GM23338 (cell line): Measurements from ENCODE around the gene CDCA4. TPM values are rescaled to one million over a fixed set of nuclear protein-coding genes. Genes with fewer than 3 reads are reported as not detected.

ENCODE experiments used
- ATAC-seq: fragments of 200-7000 bp; cut with Tn5 transposase; 3 replicates; pipeline ENCODE4 v1.9.1; 2020
- DNase-seq: peaks from one replicate; pipeline ENCODE4 v3.0.0-alpha.2; 2015; ENCODE audit warnings: low spot score
- H2AFZ ChIP-seq: fragments of 200-600 bp; sonication (generic); 2 replicates; pipeline ENCODE4 v1.8.0; 2016; ENCODE audit warnings: antibody characterized with exemption, mild to moderate bottlenecking, moderate library complexity
- H3F3A ChIP-seq: fragments of 200-600 bp; sonication (generic); replicated peaks from 2 replicates; pipeline ENCODE4 v1.8.0; 2017; ENCODE audit warnings: antibody characterized with exemption, mixed run types, low read depth
- H3K27ac ChIP-seq: fragments of 200-600 bp; sonication (generic); 2 replicates; pipeline ENCODE4 v1.6.1; 2016; ENCODE audit warnings: low read depth
- H3K27me3 ChIP-seq: fragments of 200-600 bp; sonication (generic); 2 replicates; pipeline ENCODE4 v1.8.0; 2016; ENCODE audit warnings: mild to moderate bottlenecking, mixed run types, moderate library complexity; ENCODE audit not compliant: insufficient read depth
- H3K36me3 ChIP-seq: fragments of 200-600 bp; sonication (generic); 2 replicates; pipeline ENCODE4 v1.8.0; 2016; ENCODE audit warnings: mild to moderate bottlenecking; ENCODE audit not compliant: insufficient read depth
- H3K4me1 ChIP-seq: fragments of 200-600 bp; sonication (generic); 2 replicates; pipeline ENCODE4 v1.8.0; 2016; ENCODE audit warnings: mild to moderate bottlenecking, moderate library complexity; ENCODE audit not compliant: insufficient read depth
- H3K4me2 ChIP-seq: fragments of 200-600 bp; sonication (generic); 2 replicates; pipeline ENCODE4 v1.7.1; 2017; ENCODE audit warnings: mixed run types
- H3K4me3 ChIP-seq: fragments of 200-600 bp; sonication (generic); 2 replicates; pipeline ENCODE4 v1.6.1; 2016; ENCODE audit warnings: mixed run types
- H3K79me2 ChIP-seq: fragments of 200-600 bp; sonication (generic); replicated peaks from 2 replicates; pipeline ENCODE4 v1.8.0; 2017; ENCODE audit warnings: mild to moderate bottlenecking; ENCODE audit not compliant: insufficient read depth
- H3K9me2 ChIP-seq: fragments of 200-600 bp; sonication (generic); 2 replicates; pipeline ENCODE4 v1.8.0; 2017; ENCODE audit not compliant: insufficient read depth
- H4K20me1 ChIP-seq: fragments of 200-600 bp; sonication (generic); replicated peaks from 2 replicates; pipeline ENCODE4 v1.8.0; 2017; ENCODE audit warnings: mild to moderate bottlenecking; ENCODE audit not compliant: insufficient read depth
- H3K27ac Mint-ChIP-seq: 2 replicates; pipeline ENCODE4 v1.8.0; 2020; ENCODE audit warnings: inconsistent platforms, mild to moderate bottlenecking, moderate library complexity, mixed read lengths
- H3K27me3 Mint-ChIP-seq: 3 replicates; pipeline ENCODE4 v1.8.0; 2022; ENCODE audit warnings: low read depth, mild to moderate bottlenecking, moderate library complexity, mixed read lengths, inconsistent platforms; ENCODE audit not compliant: insufficient read depth, poor library complexity
- H3K36me3 Mint-ChIP-seq: 3 replicates; pipeline ENCODE4 v1.8.0; 2021; ENCODE audit warnings: low read depth, mild to moderate bottlenecking, inconsistent platforms, moderate library complexity, mixed read lengths
- H3K4me1 Mint-ChIP-seq: 3 replicates; pipeline ENCODE4 v1.8.0; 2020; ENCODE audit warnings: mild to moderate bottlenecking, inconsistent platforms, mixed read lengths
- H3K4me3 Mint-ChIP-seq: 3 replicates; pipeline ENCODE4 v1.8.0; 2021; ENCODE audit warnings: moderate library complexity, mild to moderate bottlenecking, inconsistent platforms, mixed read lengths
- H3K9me3 Mint-ChIP-seq: 3 replicates; pipeline ENCODE4 v1.8.0; 2020; ENCODE audit warnings: moderate library complexity, mild to moderate bottlenecking, inconsistent platforms, mixed read lengths
- CREB1 ChIP-seq: fragments of 250-450 bp; sonication (Bioruptor Pico); IDR thresholded peaks from 2 replicates; pipeline ENCODE4 v1.5.0; 2020; ENCODE audit warnings: low read depth, mild to moderate bottlenecking, moderate library complexity
- ETS1 ChIP-seq: IDR thresholded peaks from 2 replicates; pipeline ENCODE4 v1.6.1; 2016; ENCODE audit warnings: antibody characterized with exemption
- POLR2AphosphoS5 ChIP-seq: IDR thresholded peaks from 2 replicates; pipeline ENCODE4 v1.6.1; 2016; ENCODE audit warnings: antibody characterized with exemption, low read depth
- STAT1 ChIP-seq: IDR thresholded peaks from one replicate; pipeline ENCODE4 v1.6.1; 2016; ENCODE audit warnings: antibody characterized with exemption; ENCODE audit not compliant: unreplicated experiment
- ZNF114 ChIP-seq: fragments of 250-450 bp; sonication (Bioruptor Pico); IDR thresholded peaks from 2 replicates; pipeline ENCODE4 v1.5.0; 2020; ENCODE audit warnings: mild to moderate bottlenecking, moderate library complexity
- ZNF331 ChIP-seq: fragments of 250-450 bp; sonication (Bioruptor Pico); IDR thresholded peaks from 2 replicates; pipeline ENCODE4 v1.5.0; 2020; ENCODE audit warnings: low read depth, mild to moderate bottlenecking, moderate library complexity
- polyA plus RNA-seq: library from polyadenylated mRNA; unstranded; fragments of >200 nt; fragmentation: Nextera tagmentation; extraction: Ambion mirVana; gene quantifications from 2 replicates; pipeline ENCODE4 v1.2.1, GENCODE V29; 2016
- total RNA-seq: library from RNA; depleted of rRNA; stranded (reverse); fragments of >200 nt; shearing (Covaris generic); gene quantifications from 2 replicates; pipeline ENCODE4 v1.2.3, GENCODE V29; 2014
- TF ChIP-seq, protein P1 (sequence below): fragments of 250-450 bp; sonication (Bioruptor Pico); IDR thresholded peaks from 2 replicates; pipeline ENCODE4 v1.5.0; 2020; ENCODE audit warnings: mild to moderate bottlenecking, moderate library complexity
- TF ChIP-seq, protein P2 (sequence below), 2 experiments: fragments of 200-600 bp in 1 of 2; sonication (generic) in 1 of 2; conservative IDR thresholded peaks; 2 replicates each; pipeline versions ENCODE4 v1.5.1 to v1.6.1; 2016 to 2017; ENCODE audit warnings: antibody characterized with exemption in 2 of 2, low read depth in 2 of 2, mild to moderate bottlenecking in 2 of 2, moderate library complexity in 1 of 2

Gene CDCA4
- total and polyA plus RNA-seq, 2 experiments from 2014 or later = 32.6 to 70.7 TPM

GRCh38 chr14:105005329-105005928 is 15.5 kb downstream of the CDCA4 start (continued):
- TF ChIP-seq, protein P1, sequence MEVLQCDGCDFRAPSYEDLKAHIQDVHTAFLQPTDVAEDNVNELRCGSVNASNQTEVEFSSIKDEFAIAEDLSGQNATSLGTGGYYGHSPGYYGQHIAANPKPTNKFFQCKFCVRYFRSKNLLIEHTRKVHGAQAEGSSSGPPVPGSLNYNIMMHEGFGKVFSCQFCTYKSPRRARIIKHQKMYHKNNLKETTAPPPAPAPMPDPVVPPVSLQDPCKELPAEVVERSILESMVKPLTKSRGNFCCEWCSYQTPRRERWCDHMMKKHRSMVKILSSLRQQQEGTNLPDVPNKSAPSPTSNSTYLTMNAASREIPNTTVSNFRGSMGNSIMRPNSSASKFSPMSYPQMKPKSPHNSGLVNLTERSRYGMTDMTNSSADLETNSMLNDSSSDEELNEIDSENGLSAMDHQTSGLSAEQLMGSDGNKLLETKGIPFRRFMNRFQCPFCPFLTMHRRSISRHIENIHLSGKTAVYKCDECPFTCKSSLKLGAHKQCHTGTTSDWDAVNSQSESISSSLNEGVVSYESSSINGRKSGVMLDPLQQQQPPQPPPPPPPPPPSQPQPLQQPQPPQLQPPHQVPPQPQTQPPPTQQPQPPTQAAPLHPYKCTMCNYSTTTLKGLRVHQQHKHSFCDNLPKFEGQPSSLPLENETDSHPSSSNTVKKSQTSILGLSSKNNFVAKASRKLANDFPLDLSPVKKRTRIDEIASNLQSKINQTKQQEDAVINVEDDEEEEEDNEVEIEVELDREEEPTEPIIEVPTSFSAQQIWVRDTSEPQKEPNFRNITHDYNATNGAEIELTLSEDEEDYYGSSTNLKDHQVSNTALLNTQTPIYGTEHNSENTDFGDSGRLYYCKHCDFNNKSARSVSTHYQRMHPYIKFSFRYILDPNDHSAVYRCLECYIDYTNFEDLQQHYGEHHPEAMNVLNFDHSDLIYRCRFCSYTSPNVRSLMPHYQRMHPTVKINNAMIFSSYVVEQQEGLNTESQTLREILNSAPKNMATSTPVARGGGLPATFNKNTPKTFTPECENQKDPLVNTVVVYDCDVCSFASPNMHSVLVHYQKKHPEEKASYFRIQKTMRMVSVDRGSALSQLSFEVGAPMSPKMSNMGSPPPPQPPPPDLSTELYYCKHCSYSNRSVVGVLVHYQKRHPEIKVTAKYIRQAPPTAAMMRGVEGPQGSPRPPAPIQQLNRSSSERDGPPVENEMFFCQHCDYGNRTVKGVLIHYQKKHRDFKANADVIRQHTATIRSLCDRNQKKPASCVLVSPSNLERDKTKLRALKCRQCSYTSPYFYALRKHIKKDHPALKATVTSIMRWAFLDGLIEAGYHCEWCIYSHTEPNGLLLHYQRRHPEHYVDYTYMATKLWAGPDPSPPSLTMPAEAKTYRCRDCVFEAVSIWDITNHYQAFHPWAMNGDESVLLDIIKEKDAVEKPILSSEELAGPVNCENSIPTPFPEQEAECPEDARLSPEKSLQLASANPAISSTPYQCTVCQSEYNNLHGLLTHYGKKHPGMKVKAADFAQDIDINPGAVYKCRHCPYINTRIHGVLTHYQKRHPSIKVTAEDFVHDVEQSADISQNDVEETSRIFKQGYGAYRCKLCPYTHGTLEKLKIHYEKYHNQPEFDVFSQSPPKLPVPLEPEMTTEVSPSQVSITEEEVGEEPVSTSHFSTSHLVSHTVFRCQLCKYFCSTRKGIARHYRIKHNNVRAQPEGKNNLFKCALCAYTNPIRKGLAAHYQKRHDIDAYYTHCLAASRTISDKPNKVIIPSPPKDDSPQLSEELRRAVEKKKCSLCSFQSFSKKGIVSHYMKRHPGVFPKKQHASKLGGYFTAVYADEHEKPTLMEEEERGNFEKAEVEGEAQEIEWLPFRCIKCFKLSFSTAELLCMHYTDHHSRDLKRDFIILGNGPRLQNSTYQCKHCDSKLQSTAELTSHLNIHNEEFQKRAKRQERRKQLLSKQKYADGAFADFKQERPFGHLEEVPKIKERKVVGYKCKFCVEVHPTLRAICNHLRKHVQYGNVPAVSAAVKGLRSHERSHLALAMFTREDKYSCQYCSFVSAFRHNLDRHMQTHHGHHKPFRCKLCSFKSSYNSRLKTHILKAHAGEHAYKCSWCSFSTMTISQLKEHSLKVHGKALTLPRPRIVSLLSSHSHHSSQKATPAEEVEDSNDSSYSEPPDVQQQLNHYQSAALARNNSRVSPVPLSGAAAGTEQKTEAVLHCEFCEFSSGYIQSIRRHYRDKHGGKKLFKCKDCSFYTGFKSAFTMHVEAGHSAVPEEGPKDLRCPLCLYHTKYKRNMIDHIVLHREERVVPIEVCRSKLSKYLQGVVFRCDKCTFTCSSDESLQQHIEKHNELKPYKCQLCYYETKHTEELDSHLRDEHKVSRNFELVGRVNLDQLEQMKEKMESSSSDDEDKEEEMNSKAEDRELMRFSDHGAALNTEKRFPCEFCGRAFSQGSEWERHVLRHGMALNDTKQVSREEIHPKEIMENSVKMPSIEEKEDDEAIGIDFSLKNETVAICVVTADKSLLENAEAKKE (CRISPR knock-in tag) = no peak
- TF ChIP-seq ETS1 (no peak), CREB1 (CRISPR knock-in tag) (no peak), POLR2AphosphoS5 (no peak), ZNF331 (CRISPR knock-in tag) (no peak), STAT1 (no peak)

GRCh38 chr14:104999361-104999760 is 21.5 kb downstream of the CDCA4 start:
- H3K9me3 Mint-ChIP-seq = no peaks in the 10 kb centered on the region
- Histone ChIP-seq H3K4me1 (no peaks in the 10 kb centered on the region), H3K36me3 (no peaks in the 10 kb centered on the region), H2AFZ (no peak overlapping the region), H3K27ac (no peak overlapping the region), H3K4me3 (no peak overlapping the region), H3K4me2 (no peak overlapping the region), H3K9me2 (no peaks in the 10 kb centered on the region), H3K79me2 (0 out of 2 replicates have a peak, but pooled peaks cover 3% of the 10 kb centered on the region), H3K27me3 (no peaks in the 10 kb centered on the region), H3F3A (no peaks in the 10 kb centered on the region), H4K20me1 (no peaks in the 10 kb centered on the region)
- no peak for ATAC-seq
- TF ChIP-seq ZNF114 (CRISPR knock-in tag) (no peak), ZNF331 (CRISPR knock-in tag) (peak; percentile 92)
- TF ChIP-seq, protein P2, sequence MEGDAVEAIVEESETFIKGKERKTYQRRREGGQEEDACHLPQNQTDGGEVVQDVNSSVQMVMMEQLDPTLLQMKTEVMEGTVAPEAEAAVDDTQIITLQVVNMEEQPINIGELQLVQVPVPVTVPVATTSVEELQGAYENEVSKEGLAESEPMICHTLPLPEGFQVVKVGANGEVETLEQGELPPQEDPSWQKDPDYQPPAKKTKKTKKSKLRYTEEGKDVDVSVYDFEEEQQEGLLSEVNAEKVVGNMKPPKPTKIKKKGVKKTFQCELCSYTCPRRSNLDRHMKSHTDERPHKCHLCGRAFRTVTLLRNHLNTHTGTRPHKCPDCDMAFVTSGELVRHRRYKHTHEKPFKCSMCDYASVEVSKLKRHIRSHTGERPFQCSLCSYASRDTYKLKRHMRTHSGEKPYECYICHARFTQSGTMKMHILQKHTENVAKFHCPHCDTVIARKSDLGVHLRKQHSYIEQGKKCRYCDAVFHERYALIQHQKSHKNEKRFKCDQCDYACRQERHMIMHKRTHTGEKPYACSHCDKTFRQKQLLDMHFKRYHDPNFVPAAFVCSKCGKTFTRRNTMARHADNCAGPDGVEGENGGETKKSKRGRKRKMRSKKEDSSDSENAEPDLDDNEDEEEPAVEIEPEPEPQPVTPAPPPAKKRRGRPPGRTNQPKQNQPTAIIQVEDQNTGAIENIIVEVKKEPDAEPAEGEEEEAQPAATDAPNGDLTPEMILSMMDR (conservative IDR thresholded peaks at IDR 0.05; ENCODE audit: low read depth in 2 of 2) = no peak
- peaks cover 3% of the 10 kb centered on the region for H3K27me3 Mint-ChIP-seq
- no peak overlapping the region for H3K4me3 Mint-ChIP-seq
- peaks cover 3% of the 10 kb centered on the region; the same call in 2 of the 3 replicates for H3K36me3 Mint-ChIP-seq
- no peak for DNase-seq
- H3K4me1 Mint-ChIP-seq = no peaks in the 10 kb centered on the region
- no peak overlapping the region for H3K27ac Mint-ChIP-seq
